Measurements from ENCODE around the gene P2RX5.

The P2RX5 gene

DNA sequence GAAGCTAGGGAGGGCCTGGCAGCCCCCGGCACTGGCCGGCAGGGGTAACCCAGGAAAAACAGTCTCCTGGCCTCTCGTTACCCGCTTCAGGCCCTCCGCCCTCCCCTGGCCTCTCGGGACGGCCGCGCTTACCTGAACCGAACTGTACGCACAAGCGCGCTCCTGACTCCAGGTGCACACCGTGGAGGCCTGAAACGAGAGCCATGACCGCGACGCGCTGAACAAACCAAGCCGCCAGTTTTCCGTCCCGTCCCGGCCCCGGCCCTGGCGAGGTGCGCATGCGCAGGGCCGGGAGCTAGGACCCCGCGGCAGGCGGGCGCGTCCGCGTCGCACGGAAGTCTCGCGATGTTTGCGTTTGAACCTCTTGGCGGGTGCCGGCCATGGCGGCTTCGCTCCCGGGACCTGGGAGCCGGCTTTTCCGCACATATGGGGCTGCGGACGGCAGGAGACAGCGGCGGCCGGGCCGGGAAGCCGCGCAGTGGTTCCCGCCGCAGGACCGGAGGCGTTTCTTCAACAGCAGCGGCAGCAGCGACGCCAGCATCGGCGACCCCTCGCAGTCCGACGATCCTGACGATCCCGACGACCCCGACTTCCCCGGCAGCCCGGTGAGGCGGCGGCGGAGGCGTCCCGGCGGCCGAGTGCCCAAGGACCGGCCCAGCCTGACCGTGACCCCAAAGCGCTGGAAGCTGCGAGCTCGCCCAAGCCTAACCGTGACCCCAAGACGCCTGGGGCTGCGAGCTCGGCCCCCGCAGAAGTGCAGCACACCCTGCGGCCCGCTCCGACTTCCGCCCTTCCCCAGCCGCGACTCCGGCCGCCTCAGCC lies 27.8 kb upstream of the P2RX5 start, which contains the start of gene HASPIN:
Gene HASPIN (plus strand): TSS at position 348 of the 822 bp plus-strand sequence. CDS start 33 bp downstream, at position 381.
- peak; percentile 21 for TF ChIP-seq CTCF (IDR thresholded peaks at IDR 0.05; ENCODE audit: low read depth, low read length, missing control alignments)

GRCh38 chr17:3723188-3723555 lies 27.2 kb upstream of the P2RX5 start:
- H3K4me3 ChIP-seq (replicated peaks; ENCODE audit: low read depth, low read length) = peak overlapping the region; percentile 96
- no peak for TF ChIP-seq CTCF (IDR thresholded peaks at IDR 0.05; ENCODE audit: low read depth, low read length, missing control alignments)
- DNase-seq (ENCODE audit: extremely low read depth, low read depth) = no peak

More for the DNA sequence above, 27.8 kb upstream of the P2RX5 start, which contains the start of gene HASPIN:
- peak; percentile 69 for DNase-seq (ENCODE audit: extremely low read depth, low read depth)
- peak within 1 kb of the TSS; percentile 96 for H3K4me3 ChIP-seq (replicated peaks; ENCODE audit: low read depth, low read length)

DNA sequence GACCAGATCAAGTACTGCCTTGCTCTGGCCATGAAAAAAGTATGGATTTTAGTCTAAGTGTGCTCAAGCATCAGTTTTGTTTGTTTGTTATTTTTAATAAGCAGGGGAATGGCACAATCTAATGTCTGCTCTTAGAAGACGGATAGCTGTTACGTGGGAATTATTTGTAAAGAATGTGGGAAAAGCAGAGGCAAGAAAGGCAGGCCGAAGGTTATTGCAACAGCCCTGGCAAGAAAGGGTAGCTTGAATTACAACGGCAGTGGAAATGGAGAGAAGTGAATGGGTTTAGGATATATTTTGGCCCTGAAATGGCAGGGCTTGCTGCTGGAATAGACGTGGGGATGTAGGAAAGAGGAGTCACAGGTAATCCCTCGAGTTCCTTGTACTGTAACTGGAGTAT lies 26.8 kb upstream of the P2RX5 start:
- DNase-seq (ENCODE audit: extremely low read depth, low read depth) = no peak
- H3K4me3 ChIP-seq (replicated peaks; ENCODE audit: low read depth, low read length) = peak overlapping the region; percentile 96
- no peak for TF ChIP-seq CTCF (IDR thresholded peaks at IDR 0.05; ENCODE audit: low read depth, low read length, missing control alignments)

DNA sequence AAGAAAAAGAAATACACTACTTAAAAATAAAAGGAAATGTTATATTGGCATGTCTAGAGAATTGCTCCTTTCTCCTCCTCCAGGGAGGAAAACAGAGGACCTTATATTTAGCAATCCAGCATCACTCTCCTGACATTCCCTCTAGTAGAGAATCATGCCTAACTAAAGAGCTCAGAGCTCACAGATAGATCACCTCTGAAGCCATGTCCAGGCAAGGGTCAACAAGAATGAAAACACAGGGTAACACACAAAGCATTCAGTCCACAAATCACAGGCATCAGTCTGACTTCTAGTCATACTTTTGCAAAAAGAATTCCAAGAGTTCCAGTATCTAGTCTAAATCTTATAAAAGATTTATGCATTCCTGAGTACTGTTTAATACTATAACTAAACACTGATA lies 23.3 kb upstream of the P2RX5 start:
- no peak for DNase-seq (ENCODE audit: extremely low read depth, low read depth)
- TF ChIP-seq CTCF (IDR thresholded peaks at IDR 0.05; ENCODE audit: low read depth, low read length, missing control alignments) = no peak
- no peak overlapping the region for H3K4me3 ChIP-seq (replicated peaks; ENCODE audit: low read depth, low read length)

DNA sequence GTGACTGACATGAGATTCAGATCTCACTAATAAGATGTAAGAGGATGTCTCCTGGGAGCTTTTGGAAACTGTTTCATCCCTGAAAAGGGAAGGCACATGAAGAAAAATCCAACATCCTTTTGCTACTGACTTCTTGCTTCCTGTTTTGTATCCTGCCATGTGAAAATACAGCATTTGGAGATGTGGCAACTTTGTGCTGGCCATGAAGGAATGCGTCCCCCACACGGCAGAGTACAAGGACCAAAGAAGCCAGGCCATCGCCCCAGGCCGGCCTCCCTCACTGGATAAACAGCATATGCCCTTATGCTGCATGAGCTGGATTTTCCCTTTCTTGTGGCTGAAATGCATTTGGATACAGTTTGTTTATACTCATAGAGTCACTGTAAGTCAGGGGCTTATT lies 22.2 kb upstream of the P2RX5 start:
- TF ChIP-seq CTCF (IDR thresholded peaks at IDR 0.05; ENCODE audit: low read depth, low read length, missing control alignments) = no peak
- H3K4me3 ChIP-seq (replicated peaks; ENCODE audit: low read depth, low read length) = no peak overlapping the region
- DNase-seq (ENCODE audit: extremely low read depth, low read depth) = no peak

DNA sequence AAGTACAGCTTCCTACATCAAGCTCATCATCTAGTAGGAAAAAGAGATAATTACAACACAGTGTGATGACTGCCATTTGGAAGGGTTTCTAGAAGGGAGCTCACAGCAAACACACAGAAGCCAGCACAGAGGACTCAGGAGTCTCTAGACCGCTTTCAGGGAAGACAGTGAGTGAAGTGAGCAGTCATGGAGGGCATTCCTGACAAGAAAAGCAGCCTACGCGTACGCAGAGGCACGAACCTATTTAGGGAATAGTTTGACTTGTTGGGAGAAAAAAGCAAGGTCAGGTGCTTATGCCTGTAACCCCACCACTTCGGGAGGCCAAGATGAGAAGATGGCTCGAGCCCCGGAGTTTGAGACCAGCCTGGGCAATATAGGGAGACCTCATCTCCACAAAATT lies 19.3 kb upstream of the P2RX5 start:
- H3K4me3 ChIP-seq (replicated peaks; ENCODE audit: low read depth, low read length) = no peak overlapping the region
- DNase-seq (ENCODE audit: extremely low read depth, low read depth) = no peak
- TF ChIP-seq CTCF (IDR thresholded peaks at IDR 0.05; ENCODE audit: low read depth, low read length, missing control alignments) = no peak
